Activated B cell treated with CpG ODN at 0.5 μM for 24 hours (primary cell): Measurements from ENCODE around the gene CEP70. TPM values are rescaled to one million over a fixed set of nuclear protein-coding genes. Genes with fewer than 3 reads are reported as not detected.

ENCODE experiments used
- ATAC-seq: fragments of 200-7000 bp; cut with Tn5 transposase; one replicate; pipeline ENCODE4 v1.10.0; 2021; ENCODE audit warnings: low read depth, mild to moderate bottlenecking, moderate library complexity
- CTCF ChIA-PET: fragments of 350-600 bp; sonication (Branson Sonifier 250); formaldehyde crosslinking; loops from one replicate; lab custom pipeline; 2021; ENCODE audit warnings: antibody characterized with exemption; lab: Charles Lee
- POLR2A ChIA-PET: fragments of 350-600 bp; sonication (Branson Sonifier 250); formaldehyde crosslinking; loops from one replicate; lab custom pipeline; 2021; ENCODE audit warnings: antibody characterized with exemption; lab: Charles Lee
- DNase-seq: peaks from one replicate; pipeline ENCODE4 v3.0.0; 2022
- H3K27ac Mint-ChIP-seq: one replicate; pipeline ENCODE4 v1.8.0; 2020; ENCODE audit warnings: mixed read lengths
- H3K27me3 Mint-ChIP-seq: one replicate; pipeline ENCODE4 v1.8.0; 2021; ENCODE audit warnings: mixed read lengths
- H3K36me3 Mint-ChIP-seq: one replicate; pipeline ENCODE4 v1.8.0; 2021; ENCODE audit warnings: low read depth, mixed read lengths
- H3K4me1 Mint-ChIP-seq: one replicate; pipeline ENCODE4 v1.8.0; 2021; ENCODE audit warnings: mixed read lengths
- H3K4me3 Mint-ChIP-seq: one replicate; pipeline ENCODE4 v1.8.0; 2020; ENCODE audit warnings: mild to moderate bottlenecking, mixed read lengths
- H3K9me3 Mint-ChIP-seq: one replicate; pipeline ENCODE4 v1.8.0; 2020; ENCODE audit warnings: mixed read lengths
- CTCF ChIP-seq: fragments of 200-600 bp; IDR thresholded peaks from one replicate; pipeline ENCODE4 v1.8.0; 2022; ENCODE audit warnings: antibody characterized with exemption, mild to moderate bottlenecking
- intact Hi-C: fragments of 100-400 bp; cut with micrococcal nuclease; formaldehyde crosslinking; loops from one replicate; pipeline ENCODE4 v1.15.1; 2024
- total RNA-seq: library from RNA; stranded (reverse); gene quantifications from 2 replicates; pipeline ENCODE4 v1.2.3, GENCODE V29; 2022

CEP70 gene
- total RNA-seq, 1 donor from 2014 or later, result 11.0 TPM

- ChIA-PET POLR2A (no interaction called here), CTCF (no interaction called here)
- no peak for DNase-seq
These were observed 44.7 kb downstream of the CEP70 start for GRCh38 chr3:138549179-138549977.

GRCh38 chr3:138547342-138547975, 46.6 kb downstream of the CEP70 start:
- CTCF ChIA-PET, result no interaction called here

More at GRCh38 chr3:138549179-138549977, 44.7 kb downstream of the CEP70 start:
- H3K4me3 Mint-ChIP-seq, result no peak overlapping the region
- no peak overlapping the region for H3K27ac Mint-ChIP-seq
- ATAC-seq, result no peak
- no peaks in the 10 kb centered on the region for H3K4me1 Mint-ChIP-seq
- H3K36me3 Mint-ChIP-seq, result peaks cover 59% of the 10 kb centered on the region
- no peak for TF ChIP-seq CTCF
- peaks cover 27% of the 10 kb centered on the region for H3K9me3 Mint-ChIP-seq
- intact Hi-C loops, result no loop called here
- no peaks in the 10 kb centered on the region for H3K27me3 Mint-ChIP-seq

GRCh38 chr3:138544546-138544945, 49.5 kb downstream of the CEP70 start:
- POLR2A ChIA-PET, result no interaction called here
- H3K27ac Mint-ChIP-seq, result no peak overlapping the region
- H3K9me3 Mint-ChIP-seq, result peaks cover 39% of the 10 kb centered on the region
- ATAC-seq (no peak), DNase-seq (no peak)
- CTCF ChIA-PET, result no interaction called here
- H3K27me3 Mint-ChIP-seq, result no peaks in the 10 kb centered on the region
- H3K4me1 Mint-ChIP-seq, result no peaks in the 10 kb centered on the region
- intact Hi-C loops, result no loop called here
- TF ChIP-seq CTCF, result no peak
- H3K4me3 Mint-ChIP-seq, result no peak overlapping the region
- peaks cover 71% of the 10 kb centered on the region for H3K36me3 Mint-ChIP-seq

More at GRCh38 chr3:138547342-138547975, 46.6 kb downstream of the CEP70 start:
- no peak overlapping the region for H3K4me3 Mint-ChIP-seq
- no peaks in the 10 kb centered on the region for H3K27me3 Mint-ChIP-seq
- POLR2A ChIA-PET, result no interaction called here
- no peak for DNase-seq
- H3K9me3 Mint-ChIP-seq, result peaks cover 31% of the 10 kb centered on the region
- ATAC-seq, result no peak
- intact Hi-C loops, result no loop called here
- no peak overlapping the region for H3K27ac Mint-ChIP-seq
- TF ChIP-seq CTCF, result no peak
- H3K4me1 Mint-ChIP-seq, result no peaks in the 10 kb centered on the region
- H3K36me3 Mint-ChIP-seq, result peaks cover 63% of the 10 kb centered on the region

GRCh38 chr3:138542977-138543376, 51.1 kb downstream of the CEP70 start:
- H3K4me3 Mint-ChIP-seq, result no peak overlapping the region
- CTCF ChIA-PET, result no interaction called here
- H3K27ac Mint-ChIP-seq, result no peak overlapping the region

More at GRCh38 chr3:138542977-138543376, 51.1 kb downstream of the CEP70 start:
- no peaks in the 10 kb centered on the region for H3K27me3 Mint-ChIP-seq
- no peak for DNase-seq
- peaks cover 45% of the 10 kb centered on the region for H3K9me3 Mint-ChIP-seq
- peaks cover 68% of the 10 kb centered on the region for H3K36me3 Mint-ChIP-seq
- TF ChIP-seq CTCF, result no peak
- intact Hi-C loops, result no loop called here
- no peaks in the 10 kb centered on the region for H3K4me1 Mint-ChIP-seq
- ATAC-seq, result no peak
- POLR2A ChIA-PET, result no interaction called here
